B cell (primary cell): ENCODE data around the gene GPR143.

Source experiments
- EZH2 ChIP-seq: IDR thresholded peaks from 2 replicates; pipeline ENCODE4 v1.6.1; 2012; ENCODE audit warnings: borderline replicate concordance, low read depth, mild to moderate bottlenecking, moderate library complexity, low read length; ENCODE audit not compliant: insufficient read depth, poor library complexity, severe bottlenecking
- TF ChIP-seq, protein P1 (sequence below): fragments of 200-600 bp; IDR thresholded peaks from one replicate; pipeline ENCODE4 v1.8.0; 2022; ENCODE audit warnings: antibody characterized with exemption, mild to moderate bottlenecking

DNA sequence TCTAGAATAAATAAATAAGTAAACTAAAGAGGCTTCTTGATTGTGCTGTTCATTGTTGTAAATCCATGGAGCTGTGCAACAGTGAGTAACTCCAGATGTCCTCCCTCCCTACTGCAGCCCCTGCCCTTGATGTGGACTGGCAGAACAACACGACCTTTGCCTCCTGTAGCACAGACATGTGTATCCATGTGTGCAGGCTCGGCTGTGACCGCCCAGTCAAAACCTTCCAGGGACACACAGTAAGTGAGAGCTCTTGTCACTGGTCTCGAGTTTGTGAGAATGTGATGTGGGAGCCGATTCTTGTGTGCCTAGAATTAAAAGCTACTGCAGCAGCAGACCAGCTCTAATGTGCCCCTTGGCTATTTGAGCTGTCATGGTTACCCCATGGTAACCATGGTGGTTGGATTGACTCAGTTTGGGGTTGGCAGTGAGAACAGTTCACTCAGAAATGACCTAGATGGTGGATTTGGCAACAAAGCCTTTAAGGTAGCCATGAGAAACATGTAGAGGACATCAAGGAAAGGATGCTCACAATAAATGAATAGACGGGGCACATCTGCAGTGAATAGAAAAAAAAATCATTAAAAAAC is 60.7 kb downstream of the GPR143 start:
- TF ChIP-seq, protein P1, sequence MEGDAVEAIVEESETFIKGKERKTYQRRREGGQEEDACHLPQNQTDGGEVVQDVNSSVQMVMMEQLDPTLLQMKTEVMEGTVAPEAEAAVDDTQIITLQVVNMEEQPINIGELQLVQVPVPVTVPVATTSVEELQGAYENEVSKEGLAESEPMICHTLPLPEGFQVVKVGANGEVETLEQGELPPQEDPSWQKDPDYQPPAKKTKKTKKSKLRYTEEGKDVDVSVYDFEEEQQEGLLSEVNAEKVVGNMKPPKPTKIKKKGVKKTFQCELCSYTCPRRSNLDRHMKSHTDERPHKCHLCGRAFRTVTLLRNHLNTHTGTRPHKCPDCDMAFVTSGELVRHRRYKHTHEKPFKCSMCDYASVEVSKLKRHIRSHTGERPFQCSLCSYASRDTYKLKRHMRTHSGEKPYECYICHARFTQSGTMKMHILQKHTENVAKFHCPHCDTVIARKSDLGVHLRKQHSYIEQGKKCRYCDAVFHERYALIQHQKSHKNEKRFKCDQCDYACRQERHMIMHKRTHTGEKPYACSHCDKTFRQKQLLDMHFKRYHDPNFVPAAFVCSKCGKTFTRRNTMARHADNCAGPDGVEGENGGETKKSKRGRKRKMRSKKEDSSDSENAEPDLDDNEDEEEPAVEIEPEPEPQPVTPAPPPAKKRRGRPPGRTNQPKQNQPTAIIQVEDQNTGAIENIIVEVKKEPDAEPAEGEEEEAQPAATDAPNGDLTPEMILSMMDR = no peak
- no peak for TF ChIP-seq EZH2
